ENCODE data around the gene RFLNA. TPM values are rescaled to one million over a fixed set of nuclear protein-coding genes. Genes with fewer than 3 reads are reported as not detected.

Gene RFLNA
- total RNA-seq, 4 donors from 2014 or later = 0.38 to 1.2 (median 0.91) TPM; not detected in 1

DNA sequence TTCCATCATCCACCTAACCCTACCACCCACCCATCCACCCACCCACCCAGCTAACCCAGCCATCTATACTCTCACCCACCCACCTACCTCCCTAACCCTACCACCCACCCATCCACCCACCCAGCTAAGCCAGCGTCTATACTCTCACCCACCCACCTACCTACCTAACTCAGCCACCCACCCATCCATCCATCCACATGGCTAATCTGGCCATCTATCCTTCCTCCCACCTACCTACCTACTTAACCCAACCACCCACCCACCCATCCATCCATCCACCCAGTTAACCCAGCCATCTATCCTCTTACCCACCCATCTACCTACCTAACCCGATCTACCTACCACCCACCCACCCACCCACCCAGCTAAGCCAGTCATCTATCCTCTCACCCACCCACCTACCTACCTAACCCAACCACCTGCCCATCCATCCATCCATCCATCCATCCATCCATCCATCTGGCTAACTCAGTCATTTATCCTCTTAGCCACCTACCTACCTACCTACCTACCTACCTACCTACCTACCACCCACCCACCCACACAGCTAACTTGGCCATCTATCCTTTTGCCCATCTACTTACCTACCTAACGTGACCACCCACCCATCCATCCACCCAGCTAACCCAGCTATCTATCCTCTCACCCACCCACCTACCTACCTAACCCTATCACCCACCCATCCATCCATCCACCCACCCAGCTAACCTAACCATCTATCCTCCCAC, 44.1 kb downstream of the RFLNA start:
- no peak for DNase-seq (ENCODE audit: low spot score in 2 of 2)
- peaks cover 91% of the 10 kb centered on the region for H3K36me3 ChIP-seq
- H3K27ac ChIP-seq = no peak overlapping the region
- WGBS = 90% methylated on average over 3 of the region's 3 CpGs
- no peak overlapping the region for H3K4me3 ChIP-seq
- no peaks in the 10 kb centered on the region for H3K4me1 ChIP-seq
- no peaks in the 10 kb centered on the region for H3K9me3 ChIP-seq
- TF ChIP-seq POLR2AphosphoS5 (IDR thresholded peaks at IDR 0.05) (no peak), POLR2A (IDR thresholded peaks at IDR 0.05) (no peak), EP300 (IDR thresholded peaks at IDR 0.05) (no peak)
- TF ChIP-seq, protein P1, sequence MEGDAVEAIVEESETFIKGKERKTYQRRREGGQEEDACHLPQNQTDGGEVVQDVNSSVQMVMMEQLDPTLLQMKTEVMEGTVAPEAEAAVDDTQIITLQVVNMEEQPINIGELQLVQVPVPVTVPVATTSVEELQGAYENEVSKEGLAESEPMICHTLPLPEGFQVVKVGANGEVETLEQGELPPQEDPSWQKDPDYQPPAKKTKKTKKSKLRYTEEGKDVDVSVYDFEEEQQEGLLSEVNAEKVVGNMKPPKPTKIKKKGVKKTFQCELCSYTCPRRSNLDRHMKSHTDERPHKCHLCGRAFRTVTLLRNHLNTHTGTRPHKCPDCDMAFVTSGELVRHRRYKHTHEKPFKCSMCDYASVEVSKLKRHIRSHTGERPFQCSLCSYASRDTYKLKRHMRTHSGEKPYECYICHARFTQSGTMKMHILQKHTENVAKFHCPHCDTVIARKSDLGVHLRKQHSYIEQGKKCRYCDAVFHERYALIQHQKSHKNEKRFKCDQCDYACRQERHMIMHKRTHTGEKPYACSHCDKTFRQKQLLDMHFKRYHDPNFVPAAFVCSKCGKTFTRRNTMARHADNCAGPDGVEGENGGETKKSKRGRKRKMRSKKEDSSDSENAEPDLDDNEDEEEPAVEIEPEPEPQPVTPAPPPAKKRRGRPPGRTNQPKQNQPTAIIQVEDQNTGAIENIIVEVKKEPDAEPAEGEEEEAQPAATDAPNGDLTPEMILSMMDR (IDR thresholded peaks at IDR 0.05) = no peak
- H3K27me3 ChIP-seq = no peaks in the 10 kb centered on the region

DNA sequence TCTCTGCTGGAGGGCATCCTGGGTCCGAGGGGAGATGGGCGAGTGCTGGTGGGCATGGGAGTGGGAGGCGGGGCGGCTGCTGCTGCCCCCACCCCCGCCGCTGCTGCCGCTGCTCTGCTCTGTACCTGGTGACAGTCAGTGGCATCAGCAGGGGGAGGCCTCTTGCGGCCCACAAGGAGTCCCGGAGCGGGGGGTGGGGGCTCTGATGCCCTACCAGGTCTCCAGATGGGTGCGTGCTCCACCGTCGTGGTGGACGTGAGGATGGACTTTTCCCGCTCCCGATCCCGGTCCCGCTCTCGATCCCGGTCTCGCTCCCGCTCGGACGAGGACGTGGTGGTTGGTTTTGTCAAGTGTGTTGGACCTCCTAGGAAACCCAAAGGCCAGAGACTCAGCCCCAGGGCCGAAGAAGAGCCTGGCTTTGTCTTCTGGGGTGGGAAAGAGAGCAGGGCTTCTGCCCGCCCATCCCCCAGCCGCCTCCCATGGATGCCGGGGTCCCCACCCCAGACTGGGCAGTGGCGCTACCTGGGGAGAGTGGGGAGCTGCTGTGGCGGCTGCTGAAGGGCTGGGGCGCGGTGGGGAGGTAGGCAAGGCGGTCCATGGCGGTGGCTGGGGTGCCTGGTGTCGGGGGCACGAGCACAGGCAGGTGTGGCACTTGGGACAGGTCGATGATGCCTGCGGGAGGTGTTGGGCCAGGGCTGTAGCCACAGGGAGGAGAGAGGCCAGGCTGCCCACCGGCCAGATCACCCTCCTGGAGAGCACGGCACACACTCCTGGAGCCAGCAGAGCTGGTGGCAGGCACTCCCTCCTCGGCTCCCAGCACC, 45.4 kb downstream of the RFLNA start:
- Histone ChIP-seq H3K9me3 (no peaks in the 10 kb centered on the region), H3K4me1 (no peaks in the 10 kb centered on the region), H3K27me3 (no peaks in the 10 kb centered on the region), H3K4me3 (no peak overlapping the region), H3K27ac (no peak overlapping the region), H3K36me3 (peaks cover 91% of the 10 kb centered on the region)
- no peak for DNase-seq (ENCODE audit: low spot score in 2 of 2)
- TF ChIP-seq EP300 (IDR thresholded peaks at IDR 0.05) (no peak), POLR2A (IDR thresholded peaks at IDR 0.05) (no peak), POLR2AphosphoS5 (IDR thresholded peaks at IDR 0.05) (no peak)
- TF ChIP-seq, protein P1 (IDR thresholded peaks at IDR 0.05) = no peak
- 93% methylated on average over 17 of the region's 42 CpGs for WGBS

DNA sequence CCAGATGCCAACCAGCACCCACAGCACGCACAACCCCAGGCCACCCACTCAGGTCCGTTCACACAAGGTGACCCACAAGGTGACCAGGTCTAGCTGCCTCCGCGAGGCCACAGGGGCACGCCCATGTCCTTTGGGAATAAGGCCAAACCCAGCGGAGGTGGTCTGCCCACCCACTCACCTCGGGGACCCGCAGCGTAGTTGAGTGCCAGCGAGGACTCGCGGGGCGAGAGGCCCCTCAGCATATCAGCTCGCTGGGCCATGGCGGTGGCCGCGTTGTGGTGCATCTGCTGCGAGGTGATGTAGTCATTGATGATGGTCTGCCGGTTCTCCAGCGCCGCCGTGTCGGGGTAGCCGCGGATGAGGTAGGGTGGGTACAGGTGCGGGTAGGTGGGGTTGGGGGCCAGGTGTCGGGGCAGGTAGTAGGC, 46.8 kb downstream of the RFLNA start:
- Histone ChIP-seq H3K4me3 (no peak overlapping the region), H3K36me3 (peaks cover 91% of the 10 kb centered on the region), H3K27me3 (no peaks in the 10 kb centered on the region), H3K27ac (no peak overlapping the region), H3K4me1 (no peaks in the 10 kb centered on the region), H3K9me3 (no peaks in the 10 kb centered on the region)
- 93% methylated on average over 21 of the region's 27 CpGs for WGBS
- TF ChIP-seq EP300 (IDR thresholded peaks at IDR 0.05) (no peak), POLR2AphosphoS5 (IDR thresholded peaks at IDR 0.05) (no peak), POLR2A (IDR thresholded peaks at IDR 0.05) (no peak)
- TF ChIP-seq, protein P1 (IDR thresholded peaks at IDR 0.05) = no peak
- DNase-seq (ENCODE audit: low spot score in 2 of 2) = no peak

DNA sequence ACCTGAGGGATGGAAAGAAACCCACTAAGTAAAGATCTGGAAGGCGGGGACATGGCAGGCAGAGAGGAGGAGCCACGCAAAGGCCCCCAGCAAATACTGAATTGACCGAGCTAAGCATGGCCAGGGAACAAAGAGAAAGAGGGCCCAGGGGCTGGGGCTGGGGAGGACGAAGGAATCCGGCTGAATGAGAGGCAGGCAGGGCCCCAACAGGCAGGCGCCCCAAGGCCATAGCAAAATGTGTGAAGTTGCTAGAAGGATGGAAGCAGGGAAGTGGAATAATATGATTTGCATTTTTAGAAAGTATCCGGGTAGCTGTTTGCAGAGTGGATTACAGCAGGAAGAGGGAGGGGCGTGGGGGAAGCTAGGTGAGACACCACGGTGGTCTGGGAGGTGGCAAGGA, 49.1 kb downstream of the RFLNA start:
- H3K9me3 ChIP-seq = no peaks in the 10 kb centered on the region
- WGBS = 84% methylated on average over 9 of the region's 9 CpGs
- H3K36me3 ChIP-seq = peaks cover 94% of the 10 kb centered on the region
- TF ChIP-seq, protein P1 (IDR thresholded peaks at IDR 0.05) = no peak
- no peak for TF ChIP-seq POLR2AphosphoS5 (IDR thresholded peaks at IDR 0.05)
- TF ChIP-seq EP300 (IDR thresholded peaks at IDR 0.05) = no peak
- H3K27me3 ChIP-seq = no peaks in the 10 kb centered on the region
- no peak overlapping the region for H3K27ac ChIP-seq
- DNase-seq (ENCODE audit: low spot score in 2 of 2) = no peak
- no peak overlapping the region for H3K4me3 ChIP-seq
- H3K4me1 ChIP-seq = no peaks in the 10 kb centered on the region

DNA sequence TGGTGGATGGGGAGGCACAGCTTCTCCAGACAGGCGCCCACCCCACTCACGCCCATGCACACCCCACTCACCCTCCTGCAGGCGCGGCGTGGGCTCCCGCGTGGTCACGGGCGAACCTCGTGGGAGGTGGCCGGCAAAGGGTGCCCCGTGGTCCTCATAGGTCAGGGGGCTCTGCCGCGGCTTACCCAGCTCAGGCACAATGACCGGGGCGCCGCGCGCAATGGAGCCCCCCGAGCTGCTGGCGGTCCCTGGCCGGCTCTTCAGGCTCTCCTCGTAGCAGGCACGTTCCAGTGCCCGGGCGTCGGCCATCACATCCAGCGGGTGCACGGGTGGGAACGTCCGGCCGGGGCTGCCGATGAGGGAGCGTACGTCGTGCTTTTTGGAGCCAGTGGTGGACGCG, 49.6 kb downstream of the RFLNA start:
- H3K9me3 ChIP-seq = no peaks in the 10 kb centered on the region
- H3K4me3 ChIP-seq = no peak overlapping the region
- TF ChIP-seq POLR2A (IDR thresholded peaks at IDR 0.05) (no peak), POLR2AphosphoS5 (IDR thresholded peaks at IDR 0.05) (no peak), EP300 (IDR thresholded peaks at IDR 0.05) (no peak)
- TF ChIP-seq, protein P1 (IDR thresholded peaks at IDR 0.05) = no peak
- peaks cover 99% of the 10 kb centered on the region for H3K36me3 ChIP-seq
- H3K27ac ChIP-seq = no peak overlapping the region
- no peaks in the 10 kb centered on the region for H3K27me3 ChIP-seq
- no peaks in the 10 kb centered on the region for H3K4me1 ChIP-seq
- no peak for DNase-seq (ENCODE audit: low spot score in 2 of 2)
- 88% methylated on average over 9 of the region's 38 CpGs for WGBS

Data from suprapubic skin (tissue), 4 donors.